ENCODE results near the gene MYO15B. TPM values are rescaled to one million over a fixed set of nuclear protein-coding genes. Genes with fewer than 3 reads are reported as not detected.

MYO15B gene
- total and polyA plus RNA-seq, 2 of the 13 experiments (the other 11 are each of a cell fraction or from before 2014, with no cell fraction given), result 2.8 to 8.1 TPM

- no peak for TF ChIP-seq REPIN1 (CRISPR knock-in tag; IDR thresholded peaks at IDR 0.05; ENCODE audit: borderline replicate concordance, low read depth)
- TF ChIP-seq PITX1 (CRISPR knock-in tag; IDR thresholded peaks at IDR 0.05), result 0 out of 2 replicates have a peak, but pooled peaks have one; percentile 50
- peak; percentile 24; the same call in 1 of the 2 replicates for TF ChIP-seq KLF12 (CRISPR knock-in tag; IDR thresholded peaks at IDR 0.05; ENCODE audit: borderline replicate concordance)
- TF ChIP-seq, protein P1, sequence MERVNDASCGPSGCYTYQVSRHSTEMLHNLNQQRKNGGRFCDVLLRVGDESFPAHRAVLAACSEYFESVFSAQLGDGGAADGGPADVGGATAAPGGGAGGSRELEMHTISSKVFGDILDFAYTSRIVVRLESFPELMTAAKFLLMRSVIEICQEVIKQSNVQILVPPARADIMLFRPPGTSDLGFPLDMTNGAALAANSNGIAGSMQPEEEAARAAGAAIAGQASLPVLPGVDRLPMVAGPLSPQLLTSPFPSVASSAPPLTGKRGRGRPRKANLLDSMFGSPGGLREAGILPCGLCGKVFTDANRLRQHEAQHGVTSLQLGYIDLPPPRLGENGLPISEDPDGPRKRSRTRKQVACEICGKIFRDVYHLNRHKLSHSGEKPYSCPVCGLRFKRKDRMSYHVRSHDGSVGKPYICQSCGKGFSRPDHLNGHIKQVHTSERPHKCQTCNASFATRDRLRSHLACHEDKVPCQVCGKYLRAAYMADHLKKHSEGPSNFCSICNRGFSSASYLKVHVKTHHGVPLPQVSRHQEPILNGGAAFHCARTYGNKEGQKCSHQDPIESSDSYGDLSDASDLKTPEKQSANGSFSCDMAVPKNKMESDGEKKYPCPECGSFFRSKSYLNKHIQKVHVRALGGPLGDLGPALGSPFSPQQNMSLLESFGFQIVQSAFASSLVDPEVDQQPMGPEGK (CRISPR knock-in tag; IDR thresholded peaks at IDR 0.05), result peak; percentile 99
- TF ChIP-seq AKNA (CRISPR knock-in tag; IDR thresholded peaks at IDR 0.05; ENCODE audit: borderline replicate concordance), result no peak
- TF ChIP-seq CBFB (CRISPR knock-in tag; IDR thresholded peaks at IDR 0.05), result 0 out of 2 replicates have a peak, but pooled peaks have one; percentile 41
- 0 out of 2 replicates have a peak, but pooled peaks have one; percentile 37 for TF ChIP-seq RFXAP (CRISPR knock-in tag; IDR thresholded peaks at IDR 0.05; ENCODE audit: borderline replicate concordance)
- TF ChIP-seq EP300 (IDR thresholded peaks at IDR 0.05; ENCODE audit: low read depth in 2 of 2, low read length in 2 of 2), result peak; percentile 62 to 65; a peak in 2 of 4 replicates
- TF ChIP-seq EP300 (CRISPR knock-in tag; IDR thresholded peaks at IDR 0.05; ENCODE audit: borderline replicate concordance), result no peak
- no peak for TF ChIP-seq ARHGAP35 (CRISPR knock-in tag; IDR thresholded peaks at IDR 0.05; ENCODE audit: borderline replicate concordance)
- TF ChIP-seq SMAD1 (CRISPR knock-in tag; IDR thresholded peaks at IDR 0.05; ENCODE audit: borderline replicate concordance, low read depth), result 0 out of 2 replicates have a peak, but pooled peaks have one; percentile 48
- no peak for TF ChIP-seq EEA1 (CRISPR knock-in tag; IDR thresholded peaks at IDR 0.05; ENCODE audit: borderline replicate concordance)
- TF ChIP-seq ZFP36 (IDR thresholded peaks at IDR 0.05; ENCODE audit: borderline replicate concordance, low read depth, low read length, partially characterized antibody), result no peak
- no peak for TF ChIP-seq ZNF720 (CRISPR knock-in tag; IDR thresholded peaks at IDR 0.05)
- TF ChIP-seq ZFP36L2 (CRISPR knock-in tag; IDR thresholded peaks at IDR 0.05), result no peak
- TF ChIP-seq ZNF12 (CRISPR knock-in tag; IDR thresholded peaks at IDR 0.05), result peak; percentile 45; the same call in 1 of the 2 replicates
- peak; percentile 69 for TF ChIP-seq ZNF710 (CRISPR knock-in tag; IDR thresholded peaks at IDR 0.05; ENCODE audit: borderline replicate concordance)
- TF ChIP-seq ZEB1 (IDR thresholded peaks at IDR 0.05; ENCODE audit: insufficient replicate concordance, low read depth), result peak; percentile 86
Observed at GRCh38 chr17:75552425-75553294, 34.9 kb upstream of the MYO15B start (continued).

All from HepG2 (cell line).